Measurements from ENCODE around the gene HES7. TPM values are rescaled to one million over a fixed set of nuclear protein-coding genes. Genes with fewer than 3 reads are reported as not detected.

HES7 gene
- total and polyA plus RNA-seq, 9 of the 15 experiments (the other 6 are each of a cell fraction or from before 2014, with no cell fraction given), result 0.03 to 1.7 (median 0.14) TPM; not detected in 1

- no peak for TF ChIP-seq HDAC8 (tag; IDR thresholded peaks at IDR 0.05)
- no peak for TF ChIP-seq ESRRA (IDR thresholded peaks at IDR 0.05; ENCODE audit: borderline replicate concordance, low read depth)
- no peak for TF ChIP-seq COPS2 (conservative IDR thresholded peaks at IDR 0.05)
- TF ChIP-seq ZBTB7A (IDR thresholded peaks at IDR 0.05; ENCODE audit: borderline replicate concordance, control insufficient read depth, low read depth, low read length), result peak; percentile 26; the same call in 1 of the 2 replicates
- no peak for TF ChIP-seq ZNF696 (CRISPR knock-in tag; conservative IDR thresholded peaks at IDR 0.05)
- peak; percentile 41 for TF ChIP-seq RBBP5 (IDR thresholded peaks at IDR 0.05; ENCODE audit: borderline replicate concordance, insufficient read depth, low read length, poor library complexity, severe bottlenecking)
- TF ChIP-seq, protein P1, sequence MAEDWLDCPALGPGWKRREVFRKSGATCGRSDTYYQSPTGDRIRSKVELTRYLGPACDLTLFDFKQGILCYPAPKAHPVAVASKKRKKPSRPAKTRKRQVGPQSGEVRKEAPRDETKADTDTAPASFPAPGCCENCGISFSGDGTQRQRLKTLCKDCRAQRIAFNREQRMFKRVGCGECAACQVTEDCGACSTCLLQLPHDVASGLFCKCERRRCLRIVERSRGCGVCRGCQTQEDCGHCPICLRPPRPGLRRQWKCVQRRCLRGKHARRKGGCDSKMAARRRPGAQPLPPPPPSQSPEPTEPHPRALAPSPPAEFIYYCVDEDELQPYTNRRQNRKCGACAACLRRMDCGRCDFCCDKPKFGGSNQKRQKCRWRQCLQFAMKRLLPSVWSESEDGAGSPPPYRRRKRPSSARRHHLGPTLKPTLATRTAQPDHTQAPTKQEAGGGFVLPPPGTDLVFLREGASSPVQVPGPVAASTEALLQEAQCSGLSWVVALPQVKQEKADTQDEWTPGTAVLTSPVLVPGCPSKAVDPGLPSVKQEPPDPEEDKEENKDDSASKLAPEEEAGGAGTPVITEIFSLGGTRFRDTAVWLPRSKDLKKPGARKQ (CRISPR knock-in tag; IDR thresholded peaks at IDR 0.05), result no peak
- TF ChIP-seq HDAC6 (IDR thresholded peaks at IDR 0.05; ENCODE audit: low read depth, low read length), result no peak
- TF ChIP-seq ZNF408 (CRISPR knock-in tag; IDR thresholded peaks at IDR 0.05; ENCODE audit: low read depth), result no peak
- TF ChIP-seq ZNF324 (CRISPR knock-in tag; IDR thresholded peaks at IDR 0.05), result no peak
- TF ChIP-seq ZNF507 (tag; conservative IDR thresholded peaks at IDR 0.05), result no peak
- no peak for TF ChIP-seq SNIP1 (IDR thresholded peaks at IDR 0.05; ENCODE audit: low read depth)
- no peak for TF ChIP-seq BMI1 (IDR thresholded peaks at IDR 0.05; ENCODE audit: low read length)
- no peak for TF ChIP-seq CREB1 (IDR thresholded peaks at IDR 0.05)
- no peak for TF ChIP-seq CREB1 (CRISPR knock-in tag; IDR thresholded peaks at IDR 0.05)
- TF ChIP-seq KLF1 (tag; IDR thresholded peaks at IDR 0.05), result no peak
- TF ChIP-seq GABPB1 (CRISPR knock-in tag; IDR thresholded peaks at IDR 0.05), result no peak
- no peak for TF ChIP-seq SMAD1 (IDR thresholded peaks at IDR 0.05; ENCODE audit: low read depth, low read length, partially characterized antibody)
- TF ChIP-seq NRF1 (conservative IDR thresholded peaks at IDR 0.05 in 1 of 2, IDR thresholded peaks at IDR 0.05 in 1 of 2), result peak; percentile 41 to 47; a peak in 3 of 4 replicates
- no peak for TF ChIP-seq POLR2A (conservative IDR thresholded peaks at IDR 0.05)
- TF ChIP-seq POLR2H (tag; IDR thresholded peaks at IDR 0.05; ENCODE audit: low read depth), result no peak
- no peak for TF ChIP-seq XRCC4 (IDR thresholded peaks at IDR 0.05; ENCODE audit: extremely low read depth, insufficient read depth, insufficient read length)
- no peak for TF ChIP-seq SNAPC5 (CRISPR knock-in tag; IDR thresholded peaks at IDR 0.05)
- no peak for TF ChIP-seq NCOA1 (IDR thresholded peaks at IDR 0.05; ENCODE audit: low read depth)
- TF ChIP-seq HMBOX1 (IDR thresholded peaks at IDR 0.05), result no peak
- TF ChIP-seq CREB5 (CRISPR knock-in tag; IDR thresholded peaks at IDR 0.05), result no peak
- no peak for TF ChIP-seq ZNF23 (CRISPR knock-in tag; IDR thresholded peaks at IDR 0.05)
Measured at GRCh38 chr17:8122924-8123694, 797 bp downstream of the HES7 start (continued).

All from K562 (cell line).